Pancreas (tissue), 10 donors: Measurements from ENCODE around the gene GPATCH2L. TPM values are rescaled to one million over a fixed set of nuclear protein-coding genes. Genes with fewer than 3 reads are reported as not detected.

Experiments used
- ATAC-seq, 4 donors: fragments of 200-7000 bp; cut with Tn5 transposase; one replicate each; pipeline versions ENCODE4 v1.8.0 to v1.9.1; 2020; ENCODE audit warnings: mild to moderate bottlenecking in 4 of 4, moderate library complexity in 4 of 4
- DNase-seq, 6 donors: peaks; one replicate each; pipeline ENCODE4 v3.0.0-alpha.2; 2020
- FAIRE-seq: peaks from 2 replicates; lab custom pipeline; 2012; peaks lifted over from hg19 to GRCh38; lab: Jason Lieb, UNC
- H3K27ac ChIP-seq, 4 donors: fragments of 200-600 bp; sonication (generic); 1 replicate in 3 of 4; 2 replicates in 1 of 4; pipeline versions ENCODE4 v1.5.0 to v1.8.0; 2020
- H3K27me3 ChIP-seq, 4 donors: fragments of 200-600 bp; one replicate each; pipeline ENCODE4 v1.8.0; 2021
- H3K36me3 ChIP-seq, 3 donors: fragments of 200-600 bp; sonication (generic) in 1 of 3; one replicate each; pipeline versions ENCODE4 v1.5.0 to v1.8.0; 2020 to 2021
- H3K4me1 ChIP-seq, 3 donors: fragments of 200-600 bp; one replicate each; pipeline ENCODE4 v1.8.0; 2021
- H3K4me3 ChIP-seq, 4 donors: fragments of 200-600 bp; sonication (generic) in 2 of 4; one replicate each; pipeline versions ENCODE4 v1.5.0 to v1.8.0; 2020 to 2021
- H3K9me3 ChIP-seq, 4 donors: fragments of 200-600 bp; one replicate each; pipeline ENCODE4 v1.8.0; 2021
- CTCF ChIP-seq, 4 donors: fragments of 200-600 bp; sonication (generic) in 3 of 4; IDR thresholded peaks; one replicate each; pipeline versions ENCODE4 v1.5.0 to v1.8.0; 2021; ENCODE audit warnings: antibody characterized with exemption in 4 of 4
- WGBS, 2 donors: extraction: QIAGEN DNeasy Blood & Tissue Kit; methylation state at CpG; one replicate each; pipeline ENCODE4 v1.1.7; 2013; 5-methylcytosine and 5-hydroxymethylcytosine counted together
- intact Hi-C, 3 donors: fragments of 100-400 bp; cut with DNase I; formaldehyde crosslinking; loops; one replicate each; pipeline versions ENCODE4 v1.11.1 to v1.14.2; 2022
- polyA plus RNA-seq, 2 donors: library from polyadenylated mRNA; stranded (reverse); fragments of 200-250 nt; gene quantifications; one replicate each; pipeline ENCODE4 v1.2.3, GENCODE V29; 2013
- total RNA-seq, 6 donors: library from RNA; stranded (reverse); fragmentation: NEBNext Ultra II Directional in 4 of 6; extraction: Animal tissue kit (Norgen Biotek cat#: 25700) in 4 of 6; gene quantifications; one replicate each; pipeline versions ENCODE4 v1.2.1 to v1.2.4, GENCODE V29; 2021 to 2023
- donor health status: healthy with polysubstance abuse.
- donor health status: DM: no; HTN: no; CAD: no; lungs with moderate emphysema.
- donor health status: DM: no; HTN: no; CAD: no.
- donor health status: control.
- donor health status: control.
- donor health status: Bipolar disorder and iron deficiency.
- donor health status: DM: yes; HTN: yes; CAD: no.
- donor health status: DM: no; HTN: no; CAD: no.
- donor health status: DM: no; HTN: no; CAD: no.
- donor health status: DM: yes; HTN: yes; CAD: no.

The GPATCH2L gene
- total and polyA plus RNA-seq, 8 donors, result 3.0 to 29.7 (median 16.7) TPM

- Histone ChIP-seq H3K9me3 (no peaks in the 10 kb centered on the region), H3K4me3 (no peak overlapping the region), H3K27ac (no peak overlapping the region), H3K27me3 (no peaks in the 10 kb centered on the region), H3K36me3 (no peaks in the 10 kb centered on the region), H3K4me1 (no peaks in the 10 kb centered on the region)
- 53% methylated on average over 4 of the region's 4 CpGs for WGBS, 2 donors
- FAIRE-seq (no peak), ATAC-seq (no peak), DNase-seq (no peak)
- intact Hi-C loops, result no loop called here
- TF ChIP-seq CTCF (IDR thresholded peaks at IDR 0.05), result no peak
These were observed 104.8 kb downstream of the GPATCH2L start for GRCh38 chr14:76256545-76256944.

GRCh38 chr14:76257111-76257803 lies 105.5 kb downstream of the GPATCH2L start:
- DNase-seq (no peak), FAIRE-seq (no peak), ATAC-seq (peak in 2 of 4 donors; percentile 35 to 41)
- Histone ChIP-seq H3K36me3 (no peaks in the 10 kb centered on the region), H3K4me1 (no peaks in the 10 kb centered on the region), H3K27ac (no peak overlapping the region), H3K4me3 (no peak overlapping the region), H3K9me3 (no peaks in the 10 kb centered on the region), H3K27me3 (no peaks in the 10 kb centered on the region)
- 49 to 57% methylated on average over 9 of the region's 9 CpGs for WGBS, 2 donors
- intact Hi-C loops, result no loop called here
- no peak for TF ChIP-seq CTCF (IDR thresholded peaks at IDR 0.05)

GRCh38 chr14:76257842-76258397 lies 106.2 kb downstream of the GPATCH2L start:
- Histone ChIP-seq H3K4me3 (no peak overlapping the region), H3K4me1 (no peaks in the 10 kb centered on the region), H3K27ac (no peak overlapping the region), H3K27me3 (no peaks in the 10 kb centered on the region), H3K9me3 (no peaks in the 10 kb centered on the region), H3K36me3 (no peaks in the 10 kb centered on the region)
- no peak for FAIRE-seq
- ATAC-seq, result no peak
- TF ChIP-seq CTCF (IDR thresholded peaks at IDR 0.05), result no peak
- 80 to 81% methylated on average over 4 of the region's 4 CpGs for WGBS, 2 donors
- DNase-seq, result no peak
- intact Hi-C loops, result no loop called here

GRCh38 chr14:76259029-76259735 lies 107.5 kb downstream of the GPATCH2L start:
- 88 to 93% methylated on average over 6 of the region's 6 CpGs for WGBS, 2 donors
- no peak for ATAC-seq
- intact Hi-C loops, result no loop called here

More at GRCh38 chr14:76259029-76259735, 107.5 kb downstream of the GPATCH2L start:
- no peaks in the 10 kb centered on the region for H3K9me3 ChIP-seq
- no peak overlapping the region for H3K27ac ChIP-seq
- H3K4me3 ChIP-seq, result no peak overlapping the region
- no peaks in the 10 kb centered on the region for H3K36me3 ChIP-seq
- no peaks in the 10 kb centered on the region for H3K27me3 ChIP-seq
- H3K4me1 ChIP-seq, result no peaks in the 10 kb centered on the region
- TF ChIP-seq CTCF (IDR thresholded peaks at IDR 0.05), result no peak
- FAIRE-seq (no peak), DNase-seq (no peak)
